ENCODE data around the gene MASP2.

DNA sequence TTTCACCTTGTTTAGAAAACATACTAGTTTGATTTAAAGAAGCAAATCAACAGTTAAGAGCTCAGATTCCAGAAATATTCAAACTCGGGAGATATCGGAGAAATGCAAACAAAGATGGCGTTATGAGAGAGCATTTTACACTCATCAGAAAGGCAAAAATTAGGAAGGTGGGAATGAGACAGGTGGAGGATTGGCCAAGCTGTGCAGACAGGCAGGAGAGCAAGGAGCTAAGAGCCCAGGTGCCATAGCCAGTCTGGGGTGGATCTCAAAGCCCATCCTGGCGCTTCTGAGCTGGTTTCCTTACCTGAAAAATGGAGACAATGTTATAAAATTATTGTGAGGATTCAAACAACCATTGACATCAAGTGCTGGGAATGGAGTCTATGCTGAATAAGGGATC lies 54.2 kb downstream of the MASP2 start:
- TF ChIP-seq, protein P1, sequence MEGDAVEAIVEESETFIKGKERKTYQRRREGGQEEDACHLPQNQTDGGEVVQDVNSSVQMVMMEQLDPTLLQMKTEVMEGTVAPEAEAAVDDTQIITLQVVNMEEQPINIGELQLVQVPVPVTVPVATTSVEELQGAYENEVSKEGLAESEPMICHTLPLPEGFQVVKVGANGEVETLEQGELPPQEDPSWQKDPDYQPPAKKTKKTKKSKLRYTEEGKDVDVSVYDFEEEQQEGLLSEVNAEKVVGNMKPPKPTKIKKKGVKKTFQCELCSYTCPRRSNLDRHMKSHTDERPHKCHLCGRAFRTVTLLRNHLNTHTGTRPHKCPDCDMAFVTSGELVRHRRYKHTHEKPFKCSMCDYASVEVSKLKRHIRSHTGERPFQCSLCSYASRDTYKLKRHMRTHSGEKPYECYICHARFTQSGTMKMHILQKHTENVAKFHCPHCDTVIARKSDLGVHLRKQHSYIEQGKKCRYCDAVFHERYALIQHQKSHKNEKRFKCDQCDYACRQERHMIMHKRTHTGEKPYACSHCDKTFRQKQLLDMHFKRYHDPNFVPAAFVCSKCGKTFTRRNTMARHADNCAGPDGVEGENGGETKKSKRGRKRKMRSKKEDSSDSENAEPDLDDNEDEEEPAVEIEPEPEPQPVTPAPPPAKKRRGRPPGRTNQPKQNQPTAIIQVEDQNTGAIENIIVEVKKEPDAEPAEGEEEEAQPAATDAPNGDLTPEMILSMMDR (IDR thresholded peaks at IDR 0.05) = no peak
- no peak for TF ChIP-seq POLR2A (IDR thresholded peaks at IDR 0.05)

All from esophagus squamous epithelium (tissue), 4 donors.